CD4-positive, alpha-beta T cell treated with Interleukin-2 at 100 ng/mL for 4 hours (primary cell): ENCODE measurements around the gene BEST4.
"Not testable (repeated sequence)": the region's sequence is repeated elsewhere in the genome, so short reads cannot be mapped to it uniquely, and the experiment has no call there.

Source experiments
- DNase-seq: peaks from one replicate; pipeline ENCODE4 v3.0.0-alpha.2; 2020; ENCODE audit warnings: low spot score

Gene BEST4

GRCh38 chr1:44801491-44802305 lies 13.7 kb upstream of the BEST4 start:
- DNase-seq = peak; percentile 67

GRCh38 chr1:44799770-44800584 lies 12.0 kb upstream of the BEST4 start, which contains the start of gene PLK3:
Gene PLK3, plus strand, starts transcription at chr1:44800377. Its CDS starts 87 bp downstream, at chr1:44800464.
- peak; percentile 99 for DNase-seq

DNA sequence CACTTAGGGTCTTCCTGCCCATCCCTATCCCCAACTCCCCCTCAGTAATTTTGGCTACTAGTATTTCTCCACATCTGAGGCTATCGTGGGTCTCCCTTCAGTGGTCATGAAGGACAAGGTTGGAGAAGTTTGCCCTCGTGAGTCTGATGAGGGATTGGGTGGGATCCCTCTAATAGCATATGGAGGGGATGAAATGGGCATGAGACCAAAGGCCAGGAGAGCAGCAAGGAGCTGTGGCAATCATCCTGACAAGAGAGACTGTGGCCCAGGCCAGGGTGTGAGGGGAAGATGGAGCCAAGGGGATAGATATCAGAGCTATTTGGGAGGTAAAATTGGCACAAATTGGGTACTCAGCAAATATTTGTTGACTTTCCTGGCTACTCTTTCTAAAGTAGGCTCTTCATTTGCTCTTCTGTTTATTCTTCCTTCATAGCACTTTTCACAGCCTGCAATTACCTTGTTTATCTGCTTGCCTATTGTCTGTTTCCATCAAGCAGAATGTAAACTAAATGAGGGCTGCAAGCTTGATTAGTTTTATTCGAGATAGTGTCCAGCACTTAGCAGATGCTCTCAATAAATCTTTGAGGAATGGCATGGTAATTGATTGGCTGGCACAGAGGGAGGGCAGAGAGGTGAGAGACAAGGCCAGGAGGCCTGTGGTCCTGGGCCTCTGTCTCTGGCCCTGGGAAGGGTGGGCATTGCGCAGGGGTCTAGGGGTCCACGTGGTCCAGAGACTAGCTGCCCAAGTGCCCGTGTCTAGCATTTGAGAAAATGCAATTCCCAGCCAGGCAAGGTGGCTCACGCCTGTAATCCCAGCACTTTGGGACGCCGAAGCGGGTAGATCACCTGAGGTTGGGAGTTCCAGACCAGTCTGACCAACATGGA lies 10.8 kb upstream of the BEST4 start:
- no peak for DNase-seq

DNA sequence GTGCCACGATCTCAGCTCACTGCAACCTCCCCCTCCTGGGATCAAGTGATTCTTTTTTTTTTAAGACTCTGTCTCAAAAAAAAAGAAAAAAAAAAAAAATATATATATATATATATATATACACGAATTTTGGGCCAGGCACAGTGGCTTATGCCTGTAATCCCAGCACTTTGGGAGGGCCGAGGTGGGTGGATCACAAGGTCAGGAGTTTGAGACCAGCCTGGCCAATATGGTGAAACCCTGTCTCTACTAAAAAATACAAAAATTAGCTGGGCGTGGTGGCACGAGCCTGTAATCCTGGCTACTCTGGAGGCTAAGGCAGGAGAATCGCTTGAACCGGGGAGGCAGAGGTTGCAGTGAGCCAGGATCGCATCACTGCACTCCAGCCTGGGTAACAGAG lies 9.9 kb upstream of the BEST4 start:
- not testable (repeated sequence) for DNase-seq

GRCh38 chr1:44792736-44793502 lies 4.9 kb upstream of the BEST4 start:
- no peak for DNase-seq

DNA sequence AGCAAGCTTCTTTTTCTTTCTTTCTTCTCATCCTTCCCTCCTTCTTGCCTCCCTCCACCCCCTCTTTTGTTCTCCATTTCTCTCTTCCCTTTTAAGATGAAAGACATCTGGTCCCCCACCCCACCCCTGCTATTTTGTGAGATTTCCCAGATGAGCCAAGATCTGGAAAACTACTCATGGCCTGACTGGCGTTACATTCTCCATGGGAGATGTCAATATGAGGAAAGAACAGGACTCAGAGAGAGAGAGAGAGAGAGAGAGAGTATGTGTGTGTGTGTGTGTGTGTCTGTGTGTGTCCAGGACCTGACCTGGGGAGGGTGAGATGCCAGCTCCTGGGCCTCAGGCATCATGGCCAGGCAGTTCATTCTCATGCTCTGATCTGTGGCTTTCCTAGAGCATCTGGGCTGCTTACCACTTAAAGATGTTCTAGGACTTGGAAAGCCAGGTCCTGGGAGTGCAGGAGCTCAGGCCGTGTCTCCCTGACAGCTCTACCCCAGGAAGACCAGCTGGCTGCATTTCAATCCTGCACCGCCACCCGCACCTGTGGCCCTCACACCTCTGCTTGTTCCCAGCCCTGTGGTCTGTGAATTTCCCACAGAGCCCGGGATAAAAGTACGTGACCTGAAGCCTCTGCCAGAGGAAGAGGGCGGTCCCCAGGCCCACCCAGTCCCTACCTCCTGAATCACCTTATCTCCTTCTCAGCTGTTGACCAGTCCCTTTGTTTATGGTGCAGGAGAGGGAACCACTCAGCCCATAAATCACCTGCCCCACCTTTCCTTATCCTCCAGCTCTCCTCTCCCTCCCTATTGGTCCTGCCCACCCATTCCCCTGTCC lies 3.2 kb upstream of the BEST4 start:
- DNase-seq = no peak

- no peak for DNase-seq
Observed at GRCh38 chr1:44787506-44787905, 464 bp downstream of the BEST4 start.

DNA sequence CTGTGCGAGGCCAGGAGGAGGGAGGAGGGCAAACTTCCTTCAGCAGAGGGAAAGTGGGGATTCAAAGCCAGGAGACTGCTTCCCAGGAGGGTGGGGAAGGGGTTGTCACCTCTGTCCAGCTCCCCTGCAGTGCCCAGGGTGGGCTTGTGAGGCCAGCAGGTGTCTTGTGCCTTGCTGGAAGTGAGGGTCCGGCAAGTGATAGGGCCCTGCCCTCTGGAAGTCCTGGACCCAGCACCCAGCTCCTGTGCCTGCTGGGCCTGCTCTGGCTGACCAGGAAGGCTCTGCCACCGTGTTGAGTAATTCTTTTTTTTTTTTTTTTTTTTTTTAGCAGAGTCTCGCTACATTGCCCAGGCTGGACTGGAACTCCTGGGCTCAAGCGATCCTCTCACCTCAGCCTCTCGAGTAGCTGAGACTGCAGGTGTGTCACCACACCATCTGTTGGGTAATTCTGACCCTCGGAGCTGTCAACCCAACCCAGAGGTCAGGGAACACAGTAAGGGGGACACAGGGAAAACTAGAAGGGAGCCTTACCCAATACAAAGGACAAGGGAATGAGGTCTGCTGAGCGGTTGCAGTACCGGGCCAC lies 1.0 kb downstream of the BEST4 start:
- no peak for DNase-seq

- DNase-seq = peak; percentile 79
Observed at GRCh38 chr1:44786138-44786840, 1.7 kb downstream of the BEST4 start.

DNA sequence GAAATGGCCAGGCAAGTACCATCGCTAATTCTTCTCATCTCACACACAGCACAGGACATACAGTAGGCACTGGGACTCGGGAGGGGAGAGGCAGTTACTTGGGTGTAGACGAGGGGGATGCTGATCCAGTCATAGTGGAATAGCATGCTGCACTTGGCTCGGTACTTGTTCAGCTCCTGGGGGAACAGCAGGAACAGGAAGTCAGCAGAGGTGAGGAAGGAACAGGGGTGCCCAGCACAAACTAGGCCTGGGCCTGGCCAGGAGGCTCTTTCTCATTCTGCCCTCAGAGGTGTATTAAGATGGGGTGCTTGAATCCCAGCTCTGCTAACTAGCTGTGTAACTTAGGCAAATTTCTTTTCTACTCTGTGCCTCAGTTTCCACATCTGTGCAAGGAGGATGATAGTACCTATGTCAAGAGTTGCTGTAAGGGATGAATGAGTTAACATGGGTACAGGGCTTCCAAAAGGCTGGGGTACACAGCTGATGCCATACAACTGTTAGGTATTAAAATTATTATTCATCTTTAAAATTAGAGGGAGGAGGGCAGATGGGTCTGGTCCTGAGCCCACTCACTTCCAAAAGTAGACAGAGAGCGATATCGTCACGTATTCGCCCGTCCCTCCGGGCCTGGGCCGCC lies 2.4 kb downstream of the BEST4 start:
- DNase-seq = no peak

- DNase-seq = no peak
Observed at GRCh38 chr1:44785029-44785380, 3.0 kb downstream of the BEST4 start.

DNA sequence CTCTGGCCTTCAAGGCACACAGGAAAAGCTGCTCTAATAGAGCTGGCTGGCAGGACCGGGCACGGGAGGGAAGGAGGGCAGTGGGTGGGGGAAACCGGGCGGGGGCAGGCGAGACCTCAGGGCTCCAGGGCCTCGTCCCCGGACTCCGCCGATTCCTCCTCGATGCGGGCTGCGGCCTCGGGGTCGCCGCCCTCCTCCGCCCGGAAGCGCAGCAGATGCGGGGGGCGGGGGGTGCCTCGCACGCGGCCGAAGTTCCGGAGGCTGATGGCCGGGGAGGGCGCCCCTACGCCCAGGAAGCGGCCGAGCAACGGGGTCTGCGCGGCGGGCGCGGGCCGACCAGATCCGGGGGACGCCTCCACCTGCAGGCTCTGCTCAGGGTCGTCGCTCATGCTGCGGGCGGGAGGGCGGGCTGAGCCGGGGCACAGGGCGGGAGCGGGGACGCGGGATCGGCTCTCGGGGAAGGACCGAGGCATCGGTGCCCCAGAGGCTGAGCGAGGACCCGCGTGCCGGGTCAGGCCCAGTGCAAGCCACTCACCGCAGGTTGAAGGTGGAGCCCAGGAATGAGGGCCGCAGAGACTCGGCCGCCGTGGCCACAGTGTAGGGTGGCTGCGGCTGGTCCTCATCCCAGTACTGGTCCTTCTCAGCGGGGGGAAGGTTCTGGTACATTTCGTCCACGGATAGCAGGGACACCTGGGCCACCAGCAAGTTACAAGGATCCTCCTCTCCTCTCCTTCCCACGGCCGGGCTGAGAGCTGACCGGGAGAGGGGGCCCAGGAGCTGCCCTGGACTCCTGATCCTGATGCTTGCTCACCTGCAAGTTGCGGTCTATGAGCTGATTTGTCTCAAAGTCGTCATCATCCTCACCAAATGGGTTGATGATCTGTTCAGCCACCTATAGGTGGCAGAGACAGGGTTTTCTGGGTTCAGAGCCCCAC lies 3.6 kb downstream of the BEST4 start:
- DNase-seq = peak; percentile 42

GRCh38 chr1:44783697-44784093 lies 4.3 kb downstream of the BEST4 start:
- no peak for DNase-seq

DNA sequence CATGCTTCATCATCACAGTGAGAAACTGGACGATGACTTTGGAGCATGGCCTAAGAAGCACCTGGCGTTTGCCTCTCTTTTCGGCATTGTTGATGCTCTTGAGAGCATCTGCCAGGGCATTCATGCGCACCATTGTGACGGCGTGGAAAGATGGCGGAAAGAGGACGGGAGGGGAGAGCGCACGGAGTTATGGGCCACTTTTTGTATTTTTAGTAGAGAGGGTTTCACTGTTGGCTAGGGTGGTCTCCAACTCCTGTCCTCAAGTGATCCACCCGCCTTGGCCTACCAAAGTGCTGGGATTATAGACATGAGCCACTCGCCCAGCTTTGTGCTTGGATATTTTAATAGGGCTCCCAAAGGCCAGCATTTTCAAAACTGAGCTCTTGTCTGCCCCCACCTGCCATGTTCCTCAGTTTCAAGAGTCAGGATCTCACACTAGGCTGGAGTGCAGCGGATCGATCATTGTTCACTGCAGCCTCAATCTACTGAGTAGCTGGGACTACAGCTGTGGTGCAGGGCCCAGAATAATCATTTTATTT lies 7.3 kb downstream of the BEST4 start:
- DNase-seq = no peak

- no peak for DNase-seq
Observed at GRCh38 chr1:44778705-44779576, 9.0 kb downstream of the BEST4 start.

DNA sequence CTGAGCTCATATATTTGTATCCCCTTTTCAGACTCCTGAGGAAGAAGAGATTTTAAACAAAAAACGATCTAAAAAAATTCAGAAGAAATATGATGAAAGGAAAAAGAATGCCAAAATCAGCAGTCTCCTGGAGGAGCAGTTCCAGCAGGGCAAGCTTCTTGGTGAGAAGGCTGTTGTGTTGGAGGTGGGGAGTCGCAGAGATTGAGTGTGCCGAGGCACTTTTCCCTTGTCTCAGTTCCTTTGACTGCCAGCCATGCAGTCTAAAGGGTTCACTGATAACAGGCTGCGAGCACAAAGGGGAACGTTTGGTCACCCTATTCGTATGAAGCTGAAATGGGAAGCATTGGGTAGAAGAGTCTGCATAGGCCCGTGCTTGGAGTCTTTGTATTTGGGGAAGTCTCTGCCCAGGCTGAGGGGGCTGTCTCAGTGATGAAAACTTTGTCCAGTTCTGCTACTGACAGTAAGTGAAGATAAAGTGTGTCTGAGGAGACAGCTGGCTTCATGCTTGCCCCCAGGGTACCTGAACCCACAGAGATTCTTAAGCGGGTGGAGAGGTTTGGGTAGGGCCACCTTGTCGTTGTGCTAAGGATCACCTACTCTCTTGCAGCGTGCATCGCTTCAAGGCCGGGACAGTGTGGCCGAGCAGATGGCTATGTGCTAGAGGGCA lies 9.9 kb downstream of the BEST4 start:
- DNase-seq = no peak
